Right lobe of liver (tissue), 6 donors: ENCODE measurements around the gene TNRC6C. TPM values are rescaled to one million over a fixed set of nuclear protein-coding genes. Genes with fewer than 3 reads are reported as not detected.
"Not testable (repeated sequence)": the region's sequence is repeated elsewhere in the genome, so short reads cannot be mapped to it uniquely, and the experiment has no call there.

ENCODE experiments used
- ATAC-seq, 4 donors: fragments of 200-7000 bp; cut with Tn5 transposase; one replicate each; pipeline ENCODE4 v1.9.1; 2020; ENCODE audit warnings: mild to moderate bottlenecking in 4 of 4, moderate library complexity in 4 of 4
- DNase-seq, 3 donors: peaks; one replicate each; pipeline ENCODE4 v3.0.0-alpha.2; 2020
- H3K27ac ChIP-seq, 3 donors: fragments of 200-600 bp; one replicate each; pipeline ENCODE4 v1.8.0; 2022
- H3K27me3 ChIP-seq, 2 donors: fragments of 200-600 bp; one replicate each; pipeline ENCODE4 v1.8.0; 2022
- H3K36me3 ChIP-seq, 4 donors: fragments of 200-600 bp; sonication (generic) in 1 of 4; one replicate each; pipeline versions ENCODE4 v1.5.1 to v1.8.0; 2017 to 2022; ENCODE audit warnings: control low read depth in 1 of 4
- H3K4me1 ChIP-seq, 4 donors: fragments of 200-600 bp; sonication (generic) in 1 of 4; one replicate each; pipeline versions ENCODE4 v1.5.1 to v1.8.0; 2017 to 2022; ENCODE audit warnings: control low read depth in 1 of 4
- H3K4me3 ChIP-seq, 3 donors: fragments of 200-600 bp; one replicate each; pipeline ENCODE4 v1.8.0; 2022
- H3K9me3 ChIP-seq, 4 donors: fragments of 200-600 bp; sonication (generic) in 1 of 4; one replicate each; pipeline versions ENCODE4 v1.5.1 to v1.8.0; 2017 to 2022; ENCODE audit warnings: control low read depth in 1 of 4
- CTCF ChIP-seq, 4 donors: fragments of 200-600 bp in 3 of 4; fragments of 450-650 bp in 1 of 4; IDR thresholded peaks; one replicate each; pipeline versions ENCODE4 v1.5.1 to v1.8.0; 2016 to 2022; ENCODE audit warnings: antibody characterized with exemption in 4 of 4, mild to moderate bottlenecking in 2 of 4
- POLR2A ChIP-seq: fragments of 450-650 bp; IDR thresholded peaks from one replicate; pipeline ENCODE4 v1.6.1; 2017; ENCODE audit warnings: antibody characterized with exemption, mild to moderate bottlenecking
- WGBS: methylation state at CpG from one replicate; pipeline ENCODE4 v1.1.6; 2018; ENCODE audit warnings: low coverage, low lambda C conversion rate; ENCODE audit not compliant: insufficient coverage; ENCODE audit errors: missing lambda C conversion rate; 5-methylcytosine and 5-hydroxymethylcytosine counted together
- intact Hi-C, 2 donors: fragments of 100-400 bp; cut with DNase I; formaldehyde crosslinking; loops; one replicate each; pipeline versions ENCODE4 v1.11.2 to v1.14.1; 2022
- total RNA-seq, 6 experiments: library from RNA; depleted of rRNA in 2 of 6; stranded (reverse); fragments of >200 nt in 2 of 6; fragmentation: NEBNext Ultra II Directional in 3 of 6; extraction: Animal tissue kit (Norgen Biotek cat#: 25700) in 3 of 6; gene quantifications; one replicate each; pipeline versions ENCODE4 v1.1.0 to v1.2.4, GENCODE V29; 2016 to 2023
- donor health status: DM: no; HTN: yes; CAD: no.
- donor health status: DM: no; HTN: no; CAD: no.
- donor health status: DM: no; HTN: no; CAD: no.
- donor health status: DM: no; HTN: yes; CAD: no.
- donor health status: DM: no; HTN: yes; CAD: no.

TNRC6C gene
- total RNA-seq, 6 experiments from 2014 or later: 1.9 to 10.6 (median 7.7) TPM

- Histone ChIP-seq H3K36me3 (no peaks in the 10 kb centered on the region), H3K9me3 (no peaks in the 10 kb centered on the region), H3K27ac (no peak overlapping the region), H3K27me3 (no peaks in the 10 kb centered on the region), H3K4me1 (no peaks in the 10 kb centered on the region), H3K4me3 (no peak overlapping the region)
- TF ChIP-seq POLR2A (no peak), CTCF (IDR thresholded peaks at IDR 0.05) (no peak)
- intact Hi-C loops: no loop called here
- 80% methylated on average over 1 of the region's 1 CpG for WGBS
- ATAC-seq (no peak), DNase-seq (no peak)
These were observed 100.1 kb downstream of the TNRC6C start for GRCh38 chr17:78058581-78058980.

GRCh38 chr17:78062596-78062995 lies 104.1 kb downstream of the TNRC6C start:
- 90% methylated on average over 2 of the region's 2 CpGs for WGBS
- Histone ChIP-seq H3K9me3 (no peaks in the 10 kb centered on the region), H3K4me1 (no peaks in the 10 kb centered on the region), H3K27me3 (no peaks in the 10 kb centered on the region), H3K27ac (no peak overlapping the region), H3K4me3 (no peak overlapping the region), H3K36me3 (peaks cover 0 to 4% (median 1%) of the 10 kb centered on the region in 4 donors)
- DNase-seq: no peak
- ATAC-seq: no peak
- intact Hi-C loops: no loop called here
- TF ChIP-seq CTCF (IDR thresholded peaks at IDR 0.05) (no peak), POLR2A (no peak)

- no peak overlapping the region for H3K4me3 ChIP-seq
- DNase-seq (no peak), ATAC-seq (no peak)
- no peaks in the 10 kb centered on the region for H3K27me3 ChIP-seq
- no peaks in the 10 kb centered on the region for H3K9me3 ChIP-seq
- H3K36me3 ChIP-seq: peaks cover 0 to 10% (median 2%) of the 10 kb centered on the region in 4 donors
- no peaks in the 10 kb centered on the region for H3K4me1 ChIP-seq
- H3K27ac ChIP-seq: no peak overlapping the region
- TF ChIP-seq CTCF (IDR thresholded peaks at IDR 0.05) (no peak), POLR2A (no peak)
- intact Hi-C loops: no loop called here
These were observed 105.0 kb downstream of the TNRC6C start for GRCh38 chr17:78063489-78063888.

- no peak for ATAC-seq
- H3K36me3 ChIP-seq: peaks cover 0 to 17% (median 5%) of the 10 kb centered on the region in 4 donors
- no peak overlapping the region for H3K4me3 ChIP-seq
- no peaks in the 10 kb centered on the region for H3K9me3 ChIP-seq
- H3K27me3 ChIP-seq: no peaks in the 10 kb centered on the region
- WGBS: 94% methylated on average over 4 of the region's 4 CpGs
- TF ChIP-seq POLR2A: no peak
- TF ChIP-seq CTCF (IDR thresholded peaks at IDR 0.05): no peak
- H3K27ac ChIP-seq: no peak overlapping the region
- intact Hi-C loops: no loop called here
- no peak for DNase-seq
- no peaks in the 10 kb centered on the region for H3K4me1 ChIP-seq
These were observed 106.2 kb downstream of the TNRC6C start for GRCh38 chr17:78064708-78065107.

- WGBS: 94% methylated on average over 3 of the region's 4 CpGs
- DNase-seq, H3K27ac ChIP-seq, intact Hi-C loops, H3K9me3 ChIP-seq, H3K4me1 ChIP-seq, H3K27me3 ChIP-seq, ATAC-seq, H3K4me3 ChIP-seq: not testable (repeated sequence)
- H3K36me3 ChIP-seq: peaks cover 0 to 30% (median 5%) of the 10 kb centered on the region in 4 donors
These were observed 108.5 kb downstream of the TNRC6C start for GRCh38 chr17:78066976-78067375.
